Ishikawa (cell line): Measurements from ENCODE around the gene FEV.

Experiments
- CEBPB ChIP-seq: IDR thresholded peaks from 2 replicates; pipeline ENCODE4 v1.6.1; 2012
- CREB1 ChIP-seq: IDR thresholded peaks from 2 replicates; pipeline ENCODE4 v1.6.1; 2012; ENCODE audit warnings: low read depth
- EGR1 ChIP-seq: IDR thresholded peaks from 2 replicates; pipeline ENCODE4 v1.6.1; 2012
- EP300 ChIP-seq: IDR thresholded peaks from 2 replicates; pipeline ENCODE4 v1.6.1; 2012; ENCODE audit warnings: borderline replicate concordance
- FOXM1 ChIP-seq: IDR thresholded peaks from 2 replicates; pipeline ENCODE4 v1.6.1; 2012; ENCODE audit warnings: low read depth, borderline replicate concordance
- MAX ChIP-seq: IDR thresholded peaks from 2 replicates; pipeline ENCODE4 v1.6.1; 2012
- NFIC ChIP-seq: IDR thresholded peaks from 2 replicates; pipeline ENCODE4 v1.6.1; 2012
- RAD21 ChIP-seq: IDR thresholded peaks from 2 replicates; pipeline ENCODE4 v1.6.1; 2012; ENCODE audit warnings: low read depth
- REST ChIP-seq: IDR thresholded peaks from 2 replicates; pipeline ENCODE4 v1.6.1; 2012; ENCODE audit warnings: low read depth, mild to moderate bottlenecking
- TAF1 ChIP-seq: IDR thresholded peaks from 2 replicates; pipeline ENCODE4 v1.6.1; 2012; ENCODE audit warnings: low read depth, mild to moderate bottlenecking
- TCF12 ChIP-seq: IDR thresholded peaks from 2 replicates; pipeline ENCODE4 v1.6.1; 2012; ENCODE audit warnings: low read depth
- TEAD4 ChIP-seq: IDR thresholded peaks from 2 replicates; pipeline ENCODE4 v1.6.1; 2012
- USF1 ChIP-seq: IDR thresholded peaks from 2 replicates; pipeline ENCODE4 v1.6.1; 2012
- YY1 ChIP-seq: IDR thresholded peaks from 2 replicates; pipeline ENCODE4 v1.6.1; 2012; ENCODE audit warnings: low read depth
- ZBTB7A ChIP-seq: IDR thresholded peaks from 2 replicates; pipeline ENCODE4 v1.6.1; 2012; ENCODE audit warnings: low read depth

The FEV gene

GRCh38 chr2:219002395-219003266 lies 17.6 kb upstream of the FEV start:
- TF ChIP-seq CREB1 (no peak), TCF12 (0 out of 2 replicates have a peak, but pooled peaks have one; percentile 16), USF1 (no peak), EGR1 (peak; percentile 87), YY1 (no peak), MAX (no peak; the same call in 1 of the 2 replicates), NFIC (no peak), REST (no peak), ZBTB7A (no peak), RAD21 (peak; percentile 31; the same call in 1 of the 2 replicates), TAF1 (no peak), EP300 (no peak)

GRCh38 chr2:219001577-219002394 lies 16.8 kb upstream of the FEV start:
- TF ChIP-seq CREB1 (no peak), RAD21 (no peak), EGR1 (0 out of 2 replicates have a peak, but pooled peaks have one; percentile 8), ZBTB7A (0 out of 2 replicates have a peak, but pooled peaks have one; percentile 45), MAX (peak; percentile 31; the same call in 1 of the 2 replicates), USF1 (no peak), CEBPB (no peak)

GRCh38 chr2:219001100-219001576 lies 16.2 kb upstream of the FEV start:
- no peak for TF ChIP-seq MAX
- TF ChIP-seq ZBTB7A = no peak

- TF ChIP-seq ZBTB7A (no peak), NFIC (no peak), EGR1 (no peak), FOXM1 (no peak), USF1 (no peak), CEBPB (no peak), YY1 (no peak), CREB1 (no peak), MAX (no peak)
These were observed 15.6 kb upstream of the FEV start for GRCh38 chr2:219000569-219000960.

GRCh38 chr2:218999881-219000568 lies 15.0 kb upstream of the FEV start:
- TF ChIP-seq USF1 = no peak
- no peak for TF ChIP-seq TAF1
- TF ChIP-seq CEBPB = no peak
- no peak for TF ChIP-seq YY1
- TF ChIP-seq CREB1 = no peak
- TF ChIP-seq TCF12 = no peak
- TF ChIP-seq ZBTB7A = no peak
- no peak for TF ChIP-seq TEAD4
- TF ChIP-seq FOXM1 = no peak
- no peak for TF ChIP-seq EP300
- no peak for TF ChIP-seq EGR1
- TF ChIP-seq NFIC = no peak
- no peak for TF ChIP-seq REST
- no peak for TF ChIP-seq MAX
- TF ChIP-seq RAD21 = no peak
